H9 (cell line): ENCODE data around the gene M6PR. TPM values are rescaled to one million over a fixed set of nuclear protein-coding genes. Genes with fewer than 3 reads are reported as not detected.

Experiments
- DNase-seq: peaks from one replicate; pipeline ENCODE4 v3.0.0-alpha.2; 2017
- H2AFZ ChIP-seq: one replicate; pipeline ENCODE4 v1.6.1; 2013; ENCODE audit warnings: mild to moderate bottlenecking, low read length, control low read depth, moderate library complexity
- H2AK5ac ChIP-seq: 2 replicates; pipeline ENCODE4 v1.6.1; 2013; ENCODE audit warnings: low read length, control low read depth, mixed read lengths; ENCODE audit not compliant: insufficient read length
- H2BK120ac ChIP-seq: one replicate; pipeline ENCODE4 v1.6.1; 2013; ENCODE audit warnings: low read depth, mild to moderate bottlenecking, low read length, control low read depth, inconsistent platforms; ENCODE audit not compliant: poor library complexity, severe bottlenecking
- H2BK12ac ChIP-seq: 2 replicates; pipeline ENCODE4 v1.6.1; 2013; ENCODE audit warnings: low read length, control low read depth, mixed read lengths, low read depth; ENCODE audit not compliant: insufficient read length
- H2BK15ac ChIP-seq: 2 replicates; pipeline ENCODE4 v1.6.1; 2013; ENCODE audit warnings: low read depth, low read length, control low read depth
- H2BK20ac ChIP-seq: one replicate; pipeline ENCODE4 v1.6.1; 2013; ENCODE audit warnings: low read depth, mild to moderate bottlenecking, low read length, control low read depth, inconsistent platforms; ENCODE audit not compliant: poor library complexity, severe bottlenecking
- H2BK5ac ChIP-seq: 2 replicates; pipeline ENCODE4 v1.6.1; 2013; ENCODE audit warnings: low read length, control low read depth, mixed read lengths; ENCODE audit not compliant: insufficient read length
- H3K14ac ChIP-seq: 2 replicates; pipeline ENCODE4 v1.6.1; 2013; ENCODE audit warnings: low read length, control low read depth; ENCODE audit not compliant: insufficient read depth
- H3K18ac ChIP-seq: 2 replicates; pipeline ENCODE4 v1.6.1; 2013; ENCODE audit warnings: low read depth, mild to moderate bottlenecking, mixed read lengths, low read length, control low read depth; ENCODE audit not compliant: insufficient read length
- H3K23ac ChIP-seq: 2 replicates; pipeline ENCODE4 v1.6.1; 2013; ENCODE audit warnings: low read length, control low read depth, mixed read lengths, low read depth; ENCODE audit not compliant: insufficient read length
- H3K23me2 ChIP-seq: 2 replicates; pipeline ENCODE4 v1.6.1; 2013; ENCODE audit warnings: low read depth, mild to moderate bottlenecking, mixed read lengths, low read length, control low read depth; ENCODE audit not compliant: insufficient read length, poor library complexity, severe bottlenecking
- H3K27ac ChIP-seq: 2 replicates; pipeline ENCODE4 v1.5.1; 2013; ENCODE audit warnings: low read length, control low read depth, mixed read lengths, low read depth; ENCODE audit not compliant: insufficient read length
- H3K27me3 ChIP-seq: 2 replicates; pipeline ENCODE4 v1.6.1; 2013; ENCODE audit warnings: low read length, control low read depth, inconsistent platforms; ENCODE audit not compliant: insufficient read depth
- H3K4ac ChIP-seq: 2 replicates; pipeline ENCODE4 v1.6.1; 2013; ENCODE audit warnings: low read depth, mild to moderate bottlenecking, control low read depth, inconsistent platforms, low read length, moderate library complexity
- H3K4me1 ChIP-seq: 2 replicates; pipeline ENCODE4 v1.6.1; 2013; ENCODE audit warnings: low read length, control low read depth, inconsistent platforms; ENCODE audit not compliant: insufficient read depth
- H3K4me2 ChIP-seq: 2 replicates; pipeline ENCODE4 v1.6.1; 2013; ENCODE audit warnings: low read length, control low read depth, mixed read lengths; ENCODE audit not compliant: insufficient read length, insufficient read depth
- H3K56ac ChIP-seq: 2 replicates; pipeline ENCODE4 v1.6.1; 2013; ENCODE audit warnings: low read depth, mild to moderate bottlenecking, mixed read lengths, low read length, control low read depth; ENCODE audit not compliant: insufficient read length
- H3K79me1 ChIP-seq: 2 replicates; pipeline ENCODE4 v1.6.1; 2013; ENCODE audit warnings: low read depth, mild to moderate bottlenecking, moderate library complexity, low read length, control low read depth, inconsistent platforms; ENCODE audit not compliant: insufficient read depth, poor library complexity, severe bottlenecking
- H3K79me2 ChIP-seq: 2 replicates; pipeline ENCODE4 v1.6.1; 2013; ENCODE audit warnings: low read length, control low read depth, inconsistent platforms; ENCODE audit not compliant: insufficient read depth
- H3K9ac ChIP-seq: 2 replicates; pipeline ENCODE4 v1.6.1; 2013; ENCODE audit warnings: low read length, control low read depth, mixed read lengths; ENCODE audit not compliant: insufficient read length; ENCODE audit errors: extremely low read depth
- H3K9me3 ChIP-seq: one replicate; pipeline ENCODE4 v1.6.1; 2013; ENCODE audit warnings: low read depth, low read length, inconsistent platforms; ENCODE audit not compliant: control insufficient read depth
- H3T11ph ChIP-seq: one replicate; pipeline ENCODE4 v1.6.1; 2013; ENCODE audit warnings: mild to moderate bottlenecking, low read length, control low read depth, inconsistent platforms
- H4K20me1 ChIP-seq: one replicate; pipeline ENCODE4 v1.6.1; 2013; ENCODE audit not compliant: control insufficient read depth, insufficient read length, insufficient read depth
- H4K5ac ChIP-seq: 2 replicates; pipeline ENCODE4 v1.6.1; 2013; ENCODE audit warnings: low read depth, mild to moderate bottlenecking, mixed read lengths, low read length, control low read depth; ENCODE audit not compliant: insufficient read length
- H4K8ac ChIP-seq: replicated peaks from 2 replicates; pipeline ENCODE4 v1.6.1; 2013; ENCODE audit warnings: low read length, control low read depth, mixed read lengths, low read depth; ENCODE audit not compliant: insufficient read length
- H4K91ac ChIP-seq: 2 replicates; pipeline ENCODE4 v1.6.1; 2013; ENCODE audit warnings: low read depth, mild to moderate bottlenecking, moderate library complexity, mixed read lengths, low read length, control low read depth; ENCODE audit not compliant: insufficient read length
- H3K27ac Mint-ChIP-seq, 3 experiments: 2 replicates in 2 of 3; 3 replicates in 1 of 3; pipeline ENCODE4 v1.8.0; 2020 to 2021; ENCODE audit warnings: mixed read lengths in 3 of 3, mild to moderate bottlenecking in 1 of 3, moderate library complexity in 1 of 3
- H3K27me3 Mint-ChIP-seq: 2 replicates; pipeline ENCODE4 v1.8.0; 2021; ENCODE audit warnings: low read depth, mild to moderate bottlenecking, moderate library complexity, mixed read lengths
- H3K36me3 Mint-ChIP-seq, 3 experiments: 2 replicates in 2 of 3; 3 replicates in 1 of 3; pipeline ENCODE4 v1.8.0; 2020 to 2021; ENCODE audit warnings: low read depth in 3 of 3, mixed read lengths in 3 of 3; ENCODE audit not compliant: insufficient read depth in 1 of 3
- H3K4me1 Mint-ChIP-seq, 2 experiments: 2 replicates each; pipeline ENCODE4 v1.8.0; 2020; ENCODE audit warnings: mixed read lengths in 2 of 2
- H3K4me3 Mint-ChIP-seq, 2 experiments: 2 replicates in 1 of 2; 3 replicates in 1 of 2; pipeline ENCODE4 v1.8.0; 2020 to 2021; ENCODE audit warnings: mild to moderate bottlenecking in 2 of 2, mixed read lengths in 2 of 2, moderate library complexity in 1 of 2
- H3K9me3 Mint-ChIP-seq, 2 experiments: 2 replicates in 1 of 2; 3 replicates in 1 of 2; pipeline ENCODE4 v1.8.0; 2020; ENCODE audit warnings: mild to moderate bottlenecking in 2 of 2, mixed read lengths in 2 of 2, moderate library complexity in 1 of 2
- CTCF ChIP-seq: fragments of 200-600 bp; sonication (generic); conservative IDR thresholded peaks from 3 replicates; pipeline ENCODE4 v1.8.0; 2021; ENCODE audit warnings: antibody characterized with exemption, mild to moderate bottlenecking
- WGBS: extraction: QIAGEN DNeasy Blood & Tissue Kit; methylation state at CpG from one replicate; pipeline ENCODE4 v1.1.7; 2013; ENCODE audit warnings: missing lambda C conversion rate, low lambda C conversion rate, mixed read lengths; ENCODE audit not compliant: insufficient read length; ENCODE audit errors: extremely low coverage; 5-methylcytosine and 5-hydroxymethylcytosine counted together
- total RNA-seq: library from RNA; stranded (reverse); gene quantifications from 2 replicates; pipeline ENCODE4 v1.2.1, GENCODE V29; 2021

Gene M6PR
- total RNA-seq, 1 experiment from 2014 or later = 163 TPM

- Histone ChIP-seq H3K14ac (no peak overlapping the region), H4K8ac (no peak overlapping the region), H2AK5ac (no peak overlapping the region), H4K91ac (no peak overlapping the region), H3K4me2 (no peak overlapping the region), H3T11ph (no peak overlapping the region), H3K9me3 (no peaks in the 10 kb centered on the region), H3K23ac (no peak overlapping the region), H3K23me2 (peaks cover 3% of the 10 kb centered on the region), H3K56ac (no peak overlapping the region), H3K79me1 (no peaks in the 10 kb centered on the region), H3K4ac (no peak overlapping the region; the same call in 1 of the 2 replicates), H3K9ac (no peak overlapping the region), H2BK120ac (no peak overlapping the region), H3K27me3 (no peaks in the 10 kb centered on the region), H3K79me2 (peaks cover under 1% of the 10 kb centered on the region; the same call in 1 of the 2 replicates), H4K20me1 (no peaks in the 10 kb centered on the region), H2BK20ac (no peak overlapping the region), H2BK5ac (no peak overlapping the region), H3K18ac (no peak overlapping the region), H4K5ac (no peak overlapping the region), H3K27ac (peak overlapping the region; percentile 98), H2AFZ (no peak overlapping the region), H2BK15ac (no peak overlapping the region), H3K4me1 (peaks cover 2% of the 10 kb centered on the region; the same call in 1 of the 2 replicates), H2BK12ac (no peak overlapping the region)
- Mint-ChIP-seq H3K27me3 (no peaks in the 10 kb centered on the region), H3K4me3 (no peak overlapping the region), H3K4me1 (peaks cover 68 to 69% of the 10 kb centered on the region in 2 experiments), H3K9me3 (peaks cover 0 to 3% of the 10 kb centered on the region in 2 experiments; a peak in 1 of 5 replicates), H3K36me3 (no peaks in the 10 kb centered on the region; a peak in 1 of 7 replicates), H3K27ac (peak overlapping the region; percentile 94 to 100 (median 100))
- no peak for TF ChIP-seq CTCF
- no peak for DNase-seq
- WGBS = no CpG with 5 or more reads among the region's 5 CpGs
These were observed 39.7 kb downstream of the M6PR start for GRCh38 chr12:8909752-8910151.
